HepG2 (cell line): Measurements from ENCODE around the gene CUL7. TPM values are rescaled to one million over a fixed set of nuclear protein-coding genes. Genes with fewer than 3 reads are reported as not detected.

ENCODE experiments used
- AGO1 ChIP-seq: fragments of 200-400 bp; formaldehyde crosslinking; IDR thresholded peaks from 2 replicates; pipeline ENCODE4 v1.6.1; 2017; ENCODE audit warnings: mild to moderate bottlenecking, low read depth, low read length, moderate library complexity; ENCODE audit not compliant: poor library complexity, severe bottlenecking
- BRF2 ChIP-seq: sonication (generic); formaldehyde crosslinking; IDR thresholded peaks from 2 replicates; pipeline ENCODE4 v1.8.1; 2022; ENCODE audit warnings: mild to moderate bottlenecking, missing genetic modification reagents
- CHD2 ChIP-seq: IDR thresholded peaks from 2 replicates; pipeline ENCODE4 v1.6.1; 2011; ENCODE audit warnings: low read depth, low read length, improper control_type of control experiment
- CREB1 ChIP-seq, 2 experiments: fragments of 450-650 bp in 1 of 2; IDR thresholded peaks; 2 replicates each; pipeline ENCODE4 v1.6.1; 2016 to 2017; ENCODE audit warnings: control low read depth in 1 of 2, mild to moderate bottlenecking in 1 of 2, missing compliant biosample characterization in 1 of 2, missing genetic modification characterization in 1 of 2
- ESRRA ChIP-seq: sonication (generic); formaldehyde crosslinking; IDR thresholded peaks from 2 replicates; pipeline ENCODE4 v1.5.1; 2020; ENCODE audit warnings: mild to moderate bottlenecking, low read depth, missing genetic modification reagents
- FOXO4 ChIP-seq: sonication (generic); formaldehyde crosslinking; conservative IDR thresholded peaks from 2 replicates; pipeline ENCODE4 v1.8.1; 2023; ENCODE audit warnings: missing genetic modification reagents
- GMEB2 ChIP-seq: IDR thresholded peaks from 2 replicates; pipeline ENCODE4 v1.6.1; 2016; ENCODE audit warnings: missing biosample characterization, missing genetic modification reagents, low read depth
- HMGXB4 ChIP-seq, 2 experiments: sonication (generic) in 1 of 2; formaldehyde crosslinking in 1 of 2; IDR thresholded peaks; 2 replicates each; pipeline versions ENCODE4 v1.4.0 to v1.6.1; 2018 to 2020; ENCODE audit warnings: missing genetic modification reagents in 2 of 2, borderline replicate concordance in 1 of 2, low read depth in 1 of 2, mild to moderate bottlenecking in 1 of 2, missing biosample characterization in 1 of 2
- KLF11 ChIP-seq: IDR thresholded peaks from 2 replicates; pipeline ENCODE4 v1.6.1; 2016; ENCODE audit warnings: missing compliant biosample characterization
- NAIF1 ChIP-seq: sonication (generic); formaldehyde crosslinking; IDR thresholded peaks from 2 replicates; pipeline ENCODE4 v1.5.0; 2020; ENCODE audit warnings: mild to moderate bottlenecking, missing genetic modification reagents, borderline replicate concordance
- NRL ChIP-seq: sonication (generic); formaldehyde crosslinking; IDR thresholded peaks from 2 replicates; pipeline ENCODE4 v1.5.0; 2020; ENCODE audit warnings: missing genetic modification reagents, mild to moderate bottlenecking, moderate library complexity, borderline replicate concordance
- RORA ChIP-seq: sonication (generic); formaldehyde crosslinking; IDR thresholded peaks from 2 replicates; pipeline ENCODE4 v1.5.0; 2020; ENCODE audit warnings: mild to moderate bottlenecking, missing genetic modification reagents, moderate library complexity
- ZBTB34 ChIP-seq: sonication (generic); formaldehyde crosslinking; IDR thresholded peaks from 2 replicates; pipeline ENCODE4 v1.8.0; 2022; ENCODE audit warnings: mild to moderate bottlenecking, missing genetic modification reagents
- ZNF160 ChIP-seq: sonication (generic); formaldehyde crosslinking; IDR thresholded peaks from 2 replicates; pipeline ENCODE4 v1.8.0; 2022; ENCODE audit warnings: mild to moderate bottlenecking, inconsistent platforms, missing genetic modification reagents
- polyA plus RNA-seq, 8 experiments: library from polyadenylated mRNA; depleted of rRNA in 3 of 8; stranded (reverse) in 7 of 8; unstranded in 1 of 8; fragments of >200 nt; fragmentation: Illumina TruSeq in 4 of 8; extraction: Trizol in 4 of 8; gene quantifications; 2 replicates each; pipeline versions ENCODE4 v1.2.1 to v1.2.3, GENCODE V29; 2011 to 2016; ENCODE audit warnings: low read depth in 4 of 8, missing spikeins in 1 of 8, mixed read lengths in 1 of 8; ENCODE audit not compliant: insufficient read depth in 1 of 8
- total RNA-seq, 5 experiments: library from RNA; depleted of rRNA; stranded (reverse); fragments of >200 nt; fragmentation: Illumina TruSeq; extraction: Trizol; gene quantifications; 2 replicates each; pipeline ENCODE4 v1.2.3, GENCODE V29; 2016; ENCODE audit warnings: low read depth in 1 of 5

The CUL7 gene
- total and polyA plus RNA-seq, 2 of the 13 experiments (the other 11 are each of a cell fraction or from before 2014, with no cell fraction given), result 32.0 to 60.7 TPM

GRCh38 chr6:43019152-43019551 lies 34.5 kb downstream of the CUL7 start (continued):
- TF ChIP-seq CHD2 (no peak), NAIF1 (no peak), AGO1 (no peak), BRF2 (no peak), ESRRA (CRISPR knock-in tag) (no peak), CREB1 (IDR thresholded peaks at IDR 0.05) (no peak), CREB1 (CRISPR knock-in tag; IDR thresholded peaks at IDR 0.05) (no peak), FOXO4 (CRISPR knock-in tag) (no peak), HMGXB4 (CRISPR knock-in tag; IDR thresholded peaks at IDR 0.05; ENCODE audit: borderline replicate concordance in 1 of 2, low read depth in 1 of 2) (no peak), GMEB2 (no peak), KLF11 (CRISPR knock-in tag) (no peak), ZBTB34 (CRISPR knock-in tag) (no peak), NRL (no peak), ZNF160 (CRISPR knock-in tag) (no peak), RORA (CRISPR knock-in tag) (no peak)
